ENCODE results near the gene TANC1.

TANC1 gene

GRCh38 chr2:159230145-159230877 lies 261.9 kb downstream of the TANC1 start:
- peak; percentile 56 for DNase-seq

DNA sequence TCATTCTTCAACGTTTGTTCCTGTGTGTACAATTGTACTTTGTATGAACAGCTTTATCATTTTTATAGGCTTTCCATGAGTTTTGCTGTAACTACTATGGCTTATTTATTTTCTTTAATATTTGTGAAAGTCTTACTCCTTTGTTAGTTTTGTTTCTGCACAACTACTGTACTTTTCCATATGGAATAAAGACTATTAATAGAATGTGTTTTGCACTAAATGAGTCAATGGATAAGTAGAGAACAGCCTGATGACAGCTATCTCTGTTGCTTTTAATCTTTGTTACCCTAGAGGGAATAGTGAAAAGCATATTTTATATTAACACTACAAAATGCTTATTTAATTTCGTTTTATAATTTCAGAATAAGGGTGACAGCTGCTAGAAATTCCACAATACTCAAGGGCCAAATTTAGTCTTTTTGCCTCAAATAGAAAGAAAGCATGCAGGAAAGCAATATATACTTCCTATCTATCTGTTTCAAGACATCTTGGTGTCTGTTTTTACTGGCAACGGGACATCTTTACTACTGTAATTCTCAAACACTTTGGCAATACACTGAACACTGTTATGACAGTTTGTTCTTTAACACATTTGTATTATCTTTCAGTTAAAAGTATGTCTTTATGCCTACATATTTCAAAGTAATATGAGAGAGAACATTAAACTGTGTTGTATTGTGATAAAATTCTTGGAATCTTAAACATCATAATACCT lies 264.2 kb downstream of the TANC1 start:
- no peak for DNase-seq

GRCh38 chr2:159234868-159235267 lies 266.4 kb downstream of the TANC1 start:
- DNase-seq, result no peak

GRCh38 chr2:159243529-159243928 lies 275.1 kb downstream of the TANC1 start:
- no peak for DNase-seq

DNA sequence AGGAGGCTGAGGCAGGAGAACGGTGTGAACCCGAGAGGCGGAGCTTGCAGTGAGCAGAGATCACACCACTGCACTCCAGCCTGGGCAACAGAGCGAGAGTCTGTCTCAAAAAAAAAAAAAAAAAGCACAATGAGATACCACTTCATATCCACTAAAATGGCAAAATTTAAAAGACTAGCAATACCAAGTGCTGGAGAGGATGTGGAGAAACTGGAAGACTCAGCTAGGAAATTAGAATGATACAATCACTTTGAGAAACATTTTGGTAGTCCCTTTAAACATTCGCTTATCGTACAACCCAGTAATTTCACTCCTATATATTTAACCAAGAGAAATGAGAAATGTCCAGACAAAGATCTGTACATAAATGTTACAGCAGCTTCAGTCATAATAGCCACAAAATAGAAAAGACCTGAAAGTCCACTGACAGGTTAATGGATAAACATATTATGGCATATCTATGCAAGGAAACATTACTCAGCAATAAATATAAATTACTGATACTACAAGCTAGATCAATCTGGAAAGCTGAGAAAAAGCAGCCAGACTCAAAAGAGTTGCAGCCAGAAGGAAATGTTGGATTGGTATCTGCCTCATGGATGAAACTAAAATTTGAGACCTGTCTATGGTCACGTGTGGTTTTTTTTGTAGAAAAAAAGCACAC lies 278.0 kb downstream of the TANC1 start:
- no peak for DNase-seq

DNA sequence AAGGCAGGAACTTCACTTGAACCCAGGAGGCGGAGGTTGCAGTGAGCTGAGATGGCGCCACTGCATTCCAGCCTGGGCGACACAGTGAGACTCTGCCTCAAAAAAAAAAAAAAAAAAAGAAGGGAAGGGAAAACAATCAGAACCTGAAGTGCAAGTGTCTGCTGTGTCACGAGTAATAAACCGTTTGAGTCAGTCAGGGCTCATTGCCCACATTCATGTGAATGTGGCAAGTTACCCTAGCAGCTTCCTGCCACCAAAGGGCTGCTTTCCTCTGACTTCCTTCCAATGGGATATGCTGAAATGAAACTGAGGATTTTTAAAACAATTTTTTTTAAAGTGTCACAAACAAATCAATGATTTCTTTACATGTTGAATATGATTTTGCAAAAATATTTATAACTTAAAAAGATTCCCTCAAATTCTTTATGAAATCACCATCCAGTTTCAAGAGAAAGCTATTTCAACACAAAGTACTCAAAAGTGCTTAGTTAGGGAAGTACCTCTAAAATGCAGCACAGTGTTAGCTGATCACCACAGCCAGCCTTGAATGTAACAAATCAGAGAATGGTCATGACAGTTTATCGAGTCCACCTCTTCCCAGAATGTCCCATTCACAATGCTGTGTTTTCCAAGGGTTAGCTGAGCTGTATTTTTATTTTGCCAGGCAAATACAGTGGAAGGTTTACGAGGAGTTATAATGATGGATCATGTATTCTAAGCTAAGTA lies 281.7 kb downstream of the TANC1 start:
- DNase-seq, result no peak

GRCh38 chr2:159251296-159252173 lies 283.1 kb downstream of the TANC1 start:
- no peak for DNase-seq

- no peak for DNase-seq
Measured at GRCh38 chr2:159252905-159253304, 284.5 kb downstream of the TANC1 start.

- DNase-seq, result no peak
Measured at GRCh38 chr2:159256159-159256558, 287.7 kb downstream of the TANC1 start.

- no peak for DNase-seq
Measured at GRCh38 chr2:159262226-159262625, 293.8 kb downstream of the TANC1 start.

DNA sequence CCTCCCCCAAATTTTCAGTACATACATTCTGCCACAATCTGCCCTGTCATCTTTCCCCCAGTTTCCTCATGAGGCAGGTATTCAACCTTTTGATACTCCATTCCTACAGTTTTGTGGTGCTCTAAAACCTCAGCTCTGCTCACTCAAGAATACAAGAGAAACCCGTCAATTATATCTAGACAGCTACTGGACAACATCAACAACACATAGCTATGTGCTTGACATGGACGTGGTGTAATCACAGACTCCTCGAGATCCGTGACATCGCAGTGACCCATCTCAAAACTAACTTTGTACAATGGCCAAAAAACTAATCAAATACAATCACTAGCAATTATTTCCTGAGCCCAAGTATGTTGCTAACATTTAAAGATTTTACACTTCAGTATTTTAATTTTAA lies 294.5 kb downstream of the TANC1 start:
- DNase-seq, result no peak

DNA sequence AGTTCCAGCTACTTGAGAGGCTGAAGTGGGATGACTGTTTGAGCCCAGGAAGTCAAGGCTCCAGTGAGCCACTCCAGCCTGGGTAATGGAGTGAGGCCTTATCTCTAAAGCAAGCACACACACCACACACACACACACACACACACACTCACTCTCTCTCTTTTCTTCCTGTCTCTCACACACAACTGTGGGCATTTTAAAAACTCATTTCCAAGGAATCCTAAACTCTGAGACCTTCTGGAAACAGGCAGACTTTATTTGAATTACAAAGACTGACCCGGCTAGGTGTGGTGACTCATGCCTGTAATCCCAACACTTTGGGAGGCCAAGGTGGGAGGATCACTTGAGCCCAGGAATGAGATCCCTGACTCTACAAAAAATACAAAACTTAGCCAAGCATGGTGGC lies 296.7 kb downstream of the TANC1 start:
- no peak for DNase-seq

- no peak for DNase-seq
Measured at GRCh38 chr2:159266554-159266953, 298.1 kb downstream of the TANC1 start.

GRCh38 chr2:159267921-159268320 lies 299.5 kb downstream of the TANC1 start:
- DNase-seq, result no peak

DNA sequence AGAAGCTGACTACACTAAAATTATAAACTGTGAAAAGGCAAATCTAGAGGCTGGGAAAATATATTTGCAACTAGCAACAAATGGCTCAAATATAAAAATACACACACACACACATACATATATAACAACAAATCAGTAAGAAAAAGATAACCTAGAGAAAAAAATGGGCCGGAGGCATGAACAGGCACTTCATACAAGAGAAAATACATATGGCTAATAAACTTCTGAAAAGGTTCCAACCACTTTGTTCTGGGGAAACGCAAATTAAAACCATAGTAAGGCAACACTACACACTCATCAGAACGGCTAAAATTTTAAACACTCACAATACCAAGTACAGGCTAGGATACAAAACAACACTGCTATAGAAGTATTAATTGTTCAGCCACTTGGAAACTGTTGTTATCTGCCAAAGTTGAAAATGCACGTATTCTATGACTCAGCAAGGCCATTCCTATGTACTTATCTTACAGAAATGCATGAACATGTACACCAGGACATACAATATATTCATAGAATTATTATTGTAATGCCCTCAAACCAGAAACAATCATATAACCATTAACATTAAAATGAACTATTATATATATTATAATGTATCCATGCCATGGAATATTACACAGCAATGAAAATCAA lies 302.4 kb downstream of the TANC1 start:
- no peak for DNase-seq

DNA sequence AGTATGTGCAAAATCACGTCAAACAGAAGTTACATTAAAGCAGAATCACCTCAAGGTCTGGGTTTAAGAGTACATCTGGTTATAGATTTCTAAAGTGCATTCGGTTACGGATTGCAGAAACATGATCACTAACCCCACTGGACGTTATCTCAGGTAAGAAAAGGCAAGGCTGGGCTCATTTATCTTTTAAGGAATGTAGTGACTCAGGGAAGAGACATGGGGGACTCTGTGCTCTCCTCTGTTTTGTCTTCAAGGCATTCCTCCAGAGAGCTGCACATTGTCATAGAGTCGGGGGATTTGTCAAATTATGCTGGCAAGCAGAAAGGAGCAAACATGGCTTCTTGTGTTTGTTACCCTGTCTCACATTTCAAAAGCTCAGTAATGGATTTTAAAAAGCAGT lies 303.7 kb downstream of the TANC1 start:
- no peak for DNase-seq

DNA sequence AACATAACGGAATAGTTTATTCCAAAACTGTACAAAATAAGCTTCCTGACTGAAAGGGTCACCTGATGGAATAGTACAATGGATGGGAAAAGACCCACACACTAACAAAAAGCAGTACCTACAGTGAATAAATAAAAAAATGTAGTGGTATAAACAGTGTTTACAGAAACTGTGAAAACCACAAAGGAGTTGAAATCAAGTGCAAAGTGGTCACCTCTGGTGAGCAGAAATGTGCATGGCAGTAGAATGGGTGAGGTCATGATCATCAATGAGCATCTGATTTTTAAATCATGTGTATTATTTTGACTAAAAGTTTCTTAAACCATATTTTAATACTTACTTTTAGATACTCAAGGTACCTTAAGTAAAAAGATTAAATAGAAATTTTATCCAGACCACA lies 306.7 kb downstream of the TANC1 start:
- DNase-seq, result no peak

DNA sequence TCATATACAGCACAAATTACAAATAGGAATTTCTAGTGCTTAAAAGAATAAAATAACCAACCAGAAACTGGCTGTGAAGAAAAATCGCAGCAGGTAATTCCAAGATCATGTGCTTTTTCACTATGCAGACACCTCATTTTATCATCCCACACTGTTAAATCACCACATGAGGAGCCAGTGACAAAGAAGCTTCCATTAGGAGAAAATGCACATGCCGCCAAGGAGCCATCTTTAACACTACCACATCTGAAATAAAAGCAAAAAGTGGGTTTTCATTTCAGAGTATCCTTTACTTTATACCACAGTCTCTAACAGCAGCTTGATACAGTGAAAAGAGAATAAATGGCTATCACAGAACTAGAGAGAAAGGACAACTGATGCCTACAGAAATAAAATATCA lies 311.3 kb downstream of the TANC1 start:
- DNase-seq, result no peak

DNA sequence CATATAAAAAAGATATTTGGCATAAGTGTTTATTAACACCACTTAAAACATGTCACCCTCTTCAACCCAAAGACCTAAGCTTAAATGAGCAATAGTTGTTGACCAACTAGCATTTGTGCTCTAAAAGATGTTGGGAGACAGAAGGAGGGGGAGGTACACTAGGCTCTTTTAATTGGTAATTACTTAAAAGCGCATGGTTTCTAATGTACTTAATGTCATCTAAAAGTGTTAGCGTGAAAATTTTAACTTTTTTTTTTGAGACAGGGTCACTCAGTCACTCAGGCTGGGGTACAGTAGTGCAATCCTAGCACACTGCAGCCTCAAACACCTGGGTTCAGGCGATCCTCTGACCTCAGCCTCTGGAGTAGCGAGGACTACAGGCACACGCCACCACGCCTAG lies 312.6 kb downstream of the TANC1 start:
- no peak for DNase-seq

Measured in right hindlimb (tissue), 1 donor.